Naive thymus-derived CD4-positive, alpha-beta T cell (primary cell): ENCODE results near the gene GNAT1. TPM values are rescaled to one million over a fixed set of nuclear protein-coding genes. Genes with fewer than 3 reads are reported as not detected.

Source experiments
- ATAC-seq: fragments of 150-1000 bp; cut with Tn5 transposase; 2 replicates; pipeline ENCODE4 v1.10.0; 2021; ENCODE audit warnings: mild to moderate bottlenecking, moderate library complexity
- CTCF ChIA-PET: fragments of 350-600 bp; sonication (Branson Sonifier 250); formaldehyde crosslinking; loops from one replicate; lab custom pipeline; 2021; ENCODE audit warnings: antibody characterized with exemption; lab: Charles Lee
- POLR2A ChIA-PET: fragments of 350-600 bp; sonication (Branson Sonifier 250); formaldehyde crosslinking; loops from one replicate; lab custom pipeline; 2021; ENCODE audit warnings: antibody characterized with exemption, inconsistent platforms; lab: Charles Lee
- DNase-seq, 9 donors: peaks; one replicate each; pipeline versions ENCODE4 v3.0.0 to v3.0.0-alpha.2; 2020 to 2022; ENCODE audit warnings: mixed read lengths in 1 of 9
- H3K27ac ChIP-seq: one replicate; pipeline ENCODE4 v1.7.0; 2013; ENCODE audit warnings: mild to moderate bottlenecking, low read depth, low read length, moderate library complexity
- H3K27me3 ChIP-seq, 2 donors: one replicate each; pipeline ENCODE4 v1.7.0; 2013; ENCODE audit warnings: low read length in 2 of 2, mild to moderate bottlenecking in 2 of 2, moderate library complexity in 2 of 2; ENCODE audit not compliant: control insufficient read depth in 2 of 2, insufficient read depth in 2 of 2
- H3K36me3 ChIP-seq, 3 experiments: 1 replicate in 2 of 3; 2 replicates in 1 of 3; pipeline ENCODE4 v1.7.0; 2013; ENCODE audit warnings: low read length in 3 of 3, mild to moderate bottlenecking in 3 of 3, moderate library complexity in 1 of 3; ENCODE audit not compliant: insufficient read depth in 3 of 3, control insufficient read depth in 2 of 3
- H3K4me1 ChIP-seq, 2 donors: one replicate each; pipeline ENCODE4 v1.7.0; 2013; ENCODE audit warnings: low read length in 2 of 2, mild to moderate bottlenecking in 2 of 2, moderate library complexity in 1 of 2; ENCODE audit not compliant: control insufficient read depth in 2 of 2, insufficient read depth in 2 of 2
- H3K4me3 ChIP-seq: 2 replicates; pipeline ENCODE4 v1.7.0; 2013; ENCODE audit warnings: mild to moderate bottlenecking, low read length
- H3K9me3 ChIP-seq, 3 experiments: 1 replicate in 2 of 3; 2 replicates in 1 of 3; pipeline ENCODE4 v1.7.0; 2013; ENCODE audit warnings: low read length in 3 of 3; ENCODE audit not compliant: control insufficient read depth in 2 of 3
- H3K27ac Mint-ChIP-seq, 9 donors: one replicate each; pipeline ENCODE4 v1.8.0; 2020 to 2022; ENCODE audit warnings: mixed read lengths in 9 of 9, mild to moderate bottlenecking in 8 of 9, moderate library complexity in 5 of 9, inconsistent platforms in 2 of 9
- H3K27me3 Mint-ChIP-seq, 5 donors: one replicate each; pipeline ENCODE4 v1.8.0; 2021 to 2022; ENCODE audit warnings: mixed read lengths in 5 of 5, mild to moderate bottlenecking in 1 of 5
- H3K36me3 Mint-ChIP-seq, 5 donors: one replicate each; pipeline ENCODE4 v1.8.0; 2020 to 2022; ENCODE audit warnings: mixed read lengths in 5 of 5, mild to moderate bottlenecking in 3 of 5, inconsistent platforms in 1 of 5
- H3K4me1 Mint-ChIP-seq, 7 donors: one replicate each; pipeline ENCODE4 v1.8.0; 2020 to 2022; ENCODE audit warnings: mixed read lengths in 7 of 7, mild to moderate bottlenecking in 3 of 7, inconsistent platforms in 1 of 7
- H3K4me3 Mint-ChIP-seq, 10 donors: one replicate each; pipeline ENCODE4 v1.8.0; 2020 to 2022; ENCODE audit warnings: mild to moderate bottlenecking in 10 of 10, mixed read lengths in 10 of 10, moderate library complexity in 6 of 10, inconsistent platforms in 2 of 10
- H3K9me3 Mint-ChIP-seq, 11 donors: one replicate each; pipeline ENCODE4 v1.8.0; 2020 to 2022; ENCODE audit warnings: mixed read lengths in 11 of 11, mild to moderate bottlenecking in 4 of 11, inconsistent platforms in 1 of 11, moderate library complexity in 1 of 11
- intact Hi-C, 2 donors: fragments of 100-400 bp; cut with micrococcal nuclease; formaldehyde crosslinking; loops; one replicate each; pipeline ENCODE4 v1.15.1; 2023
- polyA plus RNA-seq, 2 donors: library from polyadenylated mRNA; unstranded; fragments of 300-500 nt; fragmentation: Illumina TruSeq; gene quantifications; one replicate each; pipeline ENCODE4 v1.2.3, GENCODE V29; 2021
- total RNA-seq, 6 experiments: library from RNA in 5 of 6; stranded (reverse) in 5 of 6; gene quantifications; 1 replicate in 5 of 6; 2 replicates in 1 of 6; pipeline ENCODE4 v1.2.3 and lab custom pipeline; 2021 to 2026

The GNAT1 gene
- total and polyA plus RNA-seq, 7 experiments from 2014 or later, result 0.24 to 1.2 TPM; not detected in 5

- Histone ChIP-seq H3K4me1 (peaks cover 6 to 9% of the 10 kb centered on the region in 2 donors), H3K27ac (no peak overlapping the region), H3K4me3 (no peak overlapping the region), H3K27me3 (peaks cover 10 to 13% of the 10 kb centered on the region in 2 donors), H3K36me3 (no peaks in the 10 kb centered on the region), H3K9me3 (no peaks in the 10 kb centered on the region)
- CTCF ChIA-PET, result interaction anchor here (0.6 kb wide), 1 partner anchor 525 kb away, joined by 3 read pairs; no protein-coding TSS in a partner anchor
- peaks cover 11 to 20% (median 14%) of the 10 kb centered on the region in 7 donors for H3K4me1 Mint-ChIP-seq
- H3K27me3 Mint-ChIP-seq, result peaks cover 16 to 55% (median 28%) of the 10 kb centered on the region in 5 donors
- H3K9me3 Mint-ChIP-seq, result peaks cover 0 to 1% (median 0%) of the 10 kb centered on the region in 11 donors
- POLR2A ChIA-PET, result no interaction called here
- peaks cover 0 to 3% (median 0%) of the 10 kb centered on the region in 5 donors for H3K36me3 Mint-ChIP-seq
- no peak for DNase-seq
- no peak overlapping the region for H3K27ac Mint-ChIP-seq
- H3K4me3 Mint-ChIP-seq, result peak overlapping the region; percentile 69 to 88 (median 78)
- intact Hi-C loops, result no loop called here
- ATAC-seq, result no peak
Observed at GRCh38 chr3:50155891-50156290, 35.5 kb upstream of the GNAT1 start.

DNA sequence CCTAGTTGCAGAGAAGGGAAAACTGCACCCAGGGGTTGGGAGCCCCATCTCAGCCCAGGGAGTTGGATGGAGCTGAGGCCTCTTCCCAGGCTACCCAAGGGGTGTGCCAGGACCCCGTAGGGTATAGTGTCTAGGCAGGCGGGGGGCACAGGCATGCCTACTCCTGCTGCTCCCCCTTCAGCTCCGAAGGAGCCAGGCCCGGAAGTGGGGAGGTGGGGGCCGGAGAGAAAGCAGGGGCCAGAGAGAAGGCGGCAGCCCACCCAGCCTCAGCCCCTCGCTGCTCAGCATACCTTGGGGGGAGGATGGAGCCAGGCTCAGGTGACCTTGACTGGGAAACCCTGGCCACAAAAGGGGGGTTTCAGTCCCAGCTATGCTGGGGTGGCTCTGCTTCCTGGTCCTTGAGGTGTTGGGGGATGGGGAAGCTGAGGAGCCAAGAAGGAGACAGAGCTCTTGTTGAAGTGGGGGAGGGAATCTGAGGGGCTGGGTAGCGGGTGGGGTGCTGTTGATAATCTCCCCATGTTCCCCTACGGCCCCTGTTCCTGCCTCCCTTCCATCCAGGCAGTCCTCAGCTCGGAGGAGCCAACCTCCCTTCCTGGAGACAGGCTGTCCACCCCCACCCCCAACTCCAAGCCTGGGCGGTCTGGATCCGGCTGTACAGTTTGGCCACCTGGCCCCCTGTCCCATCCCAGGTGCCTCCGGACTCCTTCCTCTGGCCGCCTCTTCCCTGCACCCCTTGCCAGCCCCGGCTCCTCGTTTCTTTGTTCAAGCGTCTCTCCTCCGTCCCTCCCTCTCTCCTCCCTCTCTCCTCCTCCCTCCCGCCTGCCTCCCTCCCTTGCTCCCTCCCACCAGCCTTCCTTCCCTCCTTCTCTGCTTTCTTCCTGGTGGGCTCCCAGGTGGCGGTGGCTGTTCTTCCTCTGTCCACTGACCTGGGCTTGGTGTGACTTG lies 34.6 kb upstream of the GNAT1 start:
- no peak overlapping the region for H3K27ac Mint-ChIP-seq
- peaks cover 10 to 13% of the 10 kb centered on the region in 2 donors for H3K27me3 ChIP-seq
- H3K27ac ChIP-seq, result no peak overlapping the region
- no peak overlapping the region for H3K4me3 ChIP-seq
- no peaks in the 10 kb centered on the region for H3K36me3 ChIP-seq
- POLR2A ChIA-PET, result no interaction called here
- no peak for ATAC-seq
- intact Hi-C loops, result no loop called here
- peaks cover 6 to 9% of the 10 kb centered on the region in 2 donors for H3K4me1 ChIP-seq
- peaks cover 11 to 20% (median 14%) of the 10 kb centered on the region in 7 donors for H3K4me1 Mint-ChIP-seq
- peaks cover 0 to 3% (median 0%) of the 10 kb centered on the region in 5 donors for H3K36me3 Mint-ChIP-seq
- DNase-seq, result no peak
- CTCF ChIA-PET, result interaction anchor here (0.6 kb wide), 1 partner anchor 524 kb away, joined by 3 read pairs; no protein-coding TSS in a partner anchor
- H3K9me3 Mint-ChIP-seq, result peaks cover 0 to 1% (median 0%) of the 10 kb centered on the region in 11 donors
- H3K27me3 Mint-ChIP-seq, result peaks cover 16 to 55% (median 28%) of the 10 kb centered on the region in 5 donors
- no peak overlapping the region for H3K4me3 Mint-ChIP-seq
- H3K9me3 ChIP-seq, result no peaks in the 10 kb centered on the region

GRCh38 chr3:50157827-50158529 lies 33.4 kb upstream of the GNAT1 start:
- H3K9me3 ChIP-seq, result no peaks in the 10 kb centered on the region
- POLR2A ChIA-PET, result no interaction called here
- peaks cover 6 to 9% of the 10 kb centered on the region in 2 donors for H3K4me1 ChIP-seq
- peaks cover 10 to 13% of the 10 kb centered on the region in 2 donors for H3K27me3 ChIP-seq
- intact Hi-C loops, result no loop called here
- Mint-ChIP-seq H3K27ac (no peak overlapping the region), H3K36me3 (peaks cover 0 to 3% (median 0%) of the 10 kb centered on the region in 5 donors), H3K4me3 (peak overlapping the region in 1 of 10 donors; percentile 16), H3K9me3 (peaks cover 0 to 1% (median 0%) of the 10 kb centered on the region in 11 donors), H3K27me3 (peaks cover 16 to 50% (median 28%) of the 10 kb centered on the region in 5 donors), H3K4me1 (peaks cover 11 to 20% (median 14%) of the 10 kb centered on the region in 7 donors)
- no peak for ATAC-seq
- H3K27ac ChIP-seq, result no peak overlapping the region
- no peak for DNase-seq
- CTCF ChIA-PET, result no interaction called here
- H3K4me3 ChIP-seq, result no peak overlapping the region
- H3K36me3 ChIP-seq, result no peaks in the 10 kb centered on the region

DNA sequence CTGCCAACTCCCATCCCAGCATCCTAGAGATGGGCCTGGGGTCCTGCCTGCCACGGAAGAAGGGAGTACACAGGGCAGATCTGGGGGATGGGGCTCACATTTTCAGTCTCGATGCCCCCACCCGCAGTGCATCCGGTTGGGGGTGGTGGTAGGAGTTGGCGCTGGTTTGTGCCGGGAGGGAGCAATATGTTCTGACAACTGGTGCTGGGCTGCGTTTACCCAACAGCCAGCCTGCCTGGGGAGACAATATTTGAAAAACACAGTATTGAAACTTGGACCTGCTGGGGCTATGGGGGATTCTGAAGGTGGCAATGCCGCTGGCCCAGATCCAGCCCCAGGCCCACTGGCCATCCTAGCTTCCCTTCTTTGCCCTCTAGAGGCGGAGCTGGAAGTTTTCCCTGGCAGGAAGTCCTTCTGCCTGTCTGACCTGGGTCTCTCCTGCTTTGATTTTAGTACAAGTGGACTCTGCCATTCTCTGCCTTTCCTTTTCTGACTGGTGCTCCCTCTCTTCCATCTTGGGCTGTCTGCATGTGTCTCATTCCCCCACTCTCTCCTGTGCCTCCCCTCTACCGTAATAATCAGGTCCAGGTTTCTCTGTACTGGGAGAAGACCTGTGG lies 32.8 kb upstream of the GNAT1 start:
- H3K4me1 Mint-ChIP-seq, result peaks cover 11 to 16% (median 14%) of the 10 kb centered on the region in 7 donors
- no peak overlapping the region for H3K4me3 ChIP-seq
- POLR2A ChIA-PET, result no interaction called here
- H3K9me3 ChIP-seq, result no peaks in the 10 kb centered on the region
- DNase-seq, result no peak
- H3K27me3 Mint-ChIP-seq, result peaks cover 16 to 43% (median 22%) of the 10 kb centered on the region in 5 donors
- H3K27ac Mint-ChIP-seq, result no peak overlapping the region
- CTCF ChIA-PET, result no interaction called here
- H3K36me3 Mint-ChIP-seq, result peaks cover 0 to 3% (median 0%) of the 10 kb centered on the region in 5 donors
- no peaks in the 10 kb centered on the region for H3K36me3 ChIP-seq
- no peak overlapping the region for H3K4me3 Mint-ChIP-seq
- intact Hi-C loops, result no loop called here
- peaks cover 10 to 13% of the 10 kb centered on the region in 2 donors for H3K27me3 ChIP-seq
- H3K27ac ChIP-seq, result no peak overlapping the region
- no peak for ATAC-seq
- H3K4me1 ChIP-seq, result peaks cover 6 to 9% of the 10 kb centered on the region in 2 donors
- peaks cover 0 to 2% (median 0%) of the 10 kb centered on the region in 11 donors for H3K9me3 Mint-ChIP-seq

DNA sequence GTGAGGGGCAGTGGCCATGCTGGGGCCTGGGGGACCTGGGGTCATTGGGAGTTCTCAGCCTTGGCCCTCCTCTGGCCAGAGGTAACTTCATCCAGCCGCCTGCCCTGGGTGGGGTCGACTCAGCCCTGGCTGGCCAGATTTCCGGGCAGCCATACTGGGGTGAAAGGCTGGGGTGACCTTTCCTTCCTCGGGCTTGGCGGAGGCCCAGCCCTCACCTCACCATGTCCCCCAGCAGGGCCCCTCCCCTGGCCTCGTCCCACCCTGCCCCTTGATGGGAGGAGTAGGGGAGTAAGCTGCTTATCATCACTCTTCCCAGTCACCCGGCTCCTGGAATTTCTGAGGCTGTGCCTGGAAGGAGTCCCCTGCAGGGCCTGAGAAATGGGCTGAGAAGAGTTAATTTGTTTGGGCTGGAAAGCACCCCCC lies 30.8 kb upstream of the GNAT1 start:
- ChIA-PET CTCF (no interaction called here), POLR2A (no interaction called here)
- Mint-ChIP-seq H3K4me1 (peaks cover 4 to 11% (median 6%) of the 10 kb centered on the region in 7 donors), H3K27me3 (peaks cover 10 to 37% (median 15%) of the 10 kb centered on the region in 5 donors), H3K9me3 (peaks cover 0 to 3% (median 0%) of the 10 kb centered on the region in 11 donors), H3K27ac (no peak overlapping the region), H3K36me3 (no peaks in the 10 kb centered on the region), H3K4me3 (no peak overlapping the region)
- Histone ChIP-seq H3K36me3 (no peaks in the 10 kb centered on the region), H3K27me3 (peaks cover 9 to 10% of the 10 kb centered on the region in 2 donors), H3K4me3 (no peak overlapping the region), H3K9me3 (no peaks in the 10 kb centered on the region), H3K27ac (no peak overlapping the region), H3K4me1 (peaks cover 0 to 4% of the 10 kb centered on the region in 2 donors)
- intact Hi-C loops, result no loop called here
- DNase-seq, result no peak
- ATAC-seq, result no peak

- DNase-seq (no peak), ATAC-seq (no peak)
- Mint-ChIP-seq H3K27ac (no peak overlapping the region), H3K4me3 (no peak overlapping the region), H3K9me3 (peaks cover 0 to 3% (median 0%) of the 10 kb centered on the region in 11 donors), H3K27me3 (peaks cover 2 to 30% (median 8%) of the 10 kb centered on the region in 5 donors), H3K36me3 (no peaks in the 10 kb centered on the region), H3K4me1 (peaks cover 0 to 6% (median 0%) of the 10 kb centered on the region in 7 donors)
- no peaks in the 10 kb centered on the region for H3K4me1 ChIP-seq
- ChIA-PET CTCF (no interaction called here), POLR2A (interaction anchor here (0.6 kb wide), 1 partner anchor 86 kb away, joined by 3 read pairs; no protein-coding TSS in a partner anchor)
- intact Hi-C loops, result no loop called here
- H3K9me3 ChIP-seq, result no peaks in the 10 kb centered on the region
- H3K27ac ChIP-seq, result no peak overlapping the region
- H3K4me3 ChIP-seq, result no peak overlapping the region
- H3K27me3 ChIP-seq, result peaks cover 2 to 5% of the 10 kb centered on the region in 2 donors
- no peaks in the 10 kb centered on the region for H3K36me3 ChIP-seq
Observed at GRCh38 chr3:50161320-50161719, 30.1 kb upstream of the GNAT1 start.
